Glomerular visceral epithelial cell (primary cell): ENCODE data around the gene EEFSEC.
A peak's percentile ranks its signal among the peaks of the same experiment; 100 is the strongest.

Experiments
- DNase-seq: peaks from one replicate; pipeline ENCODE4 v3.0.0-alpha.2; 2016; ENCODE audit errors: extremely low spot score

EEFSEC gene

DNA sequence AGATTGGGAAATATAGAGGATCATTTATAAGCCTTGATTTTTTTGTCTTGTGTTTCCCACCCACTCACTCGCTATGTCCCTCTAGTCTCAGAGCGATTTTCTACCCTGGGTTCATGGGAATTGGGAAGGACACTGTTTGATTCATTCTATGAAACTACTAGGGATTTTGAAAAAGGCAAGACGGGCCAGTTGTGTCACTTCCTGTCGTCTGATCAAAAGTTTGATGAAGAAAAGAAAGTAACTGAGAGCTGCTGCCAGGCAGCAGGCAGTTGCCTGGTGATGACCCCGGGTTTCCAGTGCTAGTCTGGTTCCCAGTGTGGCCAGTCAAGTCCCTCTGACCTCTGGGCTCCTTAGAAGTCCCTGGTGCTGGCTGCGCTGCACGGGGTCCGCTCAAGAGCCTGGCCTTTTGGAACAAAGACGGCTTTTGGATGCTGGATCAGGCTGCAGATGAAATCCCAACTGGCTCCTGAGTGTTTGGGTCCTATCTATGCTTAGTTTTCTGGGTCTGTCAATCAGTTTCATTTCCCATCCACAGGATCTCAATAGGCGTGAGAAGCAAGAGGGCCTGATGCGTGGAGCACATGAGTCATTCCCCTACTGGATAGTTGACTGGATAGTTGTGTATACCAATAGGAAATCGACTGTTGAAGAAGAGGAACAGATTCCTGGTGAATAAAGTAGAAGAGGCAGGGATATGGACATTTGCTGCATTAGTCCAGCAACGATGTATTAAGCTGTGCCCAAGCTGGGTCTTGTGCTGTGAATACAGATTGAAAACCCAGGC is 89.7 kb downstream of the EEFSEC start:
- DNase-seq: no peak

DNA sequence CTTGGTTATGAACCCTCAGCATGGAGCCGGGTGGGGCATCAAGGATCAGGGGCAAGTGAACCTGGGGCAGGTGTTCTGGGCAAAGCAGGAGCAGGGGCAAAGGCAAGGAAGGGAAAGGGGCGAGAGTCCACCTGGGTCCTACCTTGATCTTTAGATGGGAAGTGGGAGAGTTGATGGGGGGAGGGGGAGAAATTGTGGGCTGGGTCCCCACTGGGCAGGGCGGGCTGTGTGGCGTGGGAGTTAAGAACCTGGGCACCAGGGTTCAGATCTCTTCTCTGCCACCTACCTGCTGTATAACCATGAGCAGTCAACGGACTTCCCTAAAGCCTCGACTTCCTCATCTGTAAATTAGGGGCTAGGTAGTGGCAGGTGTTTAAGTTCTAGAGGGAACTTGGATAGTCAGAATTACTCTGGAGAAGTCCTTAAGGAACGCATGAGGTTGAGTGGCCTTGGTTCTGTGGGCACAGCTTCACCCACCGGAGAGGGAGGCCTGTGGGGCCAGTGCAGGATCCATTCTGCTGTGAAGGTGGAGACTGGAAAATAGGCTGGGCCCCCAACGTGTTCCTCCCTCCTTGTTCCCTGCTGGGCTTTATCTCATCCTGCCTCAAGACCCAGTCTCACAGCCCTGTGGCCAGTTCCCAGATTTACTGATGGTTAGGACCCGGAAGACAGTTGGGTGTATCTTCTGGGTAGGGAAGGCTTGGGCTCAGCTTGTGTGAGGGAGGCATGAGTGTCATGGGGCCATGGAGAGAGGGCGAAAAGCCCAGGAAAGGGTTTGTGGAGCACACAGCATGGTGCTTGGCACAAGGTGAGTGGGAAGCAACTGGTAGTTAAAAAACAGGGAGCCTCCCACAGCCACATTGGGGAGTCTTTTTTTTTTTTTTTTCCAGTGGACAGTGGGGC is 90.6 kb downstream of the EEFSEC start:
- no peak for DNase-seq

DNA sequence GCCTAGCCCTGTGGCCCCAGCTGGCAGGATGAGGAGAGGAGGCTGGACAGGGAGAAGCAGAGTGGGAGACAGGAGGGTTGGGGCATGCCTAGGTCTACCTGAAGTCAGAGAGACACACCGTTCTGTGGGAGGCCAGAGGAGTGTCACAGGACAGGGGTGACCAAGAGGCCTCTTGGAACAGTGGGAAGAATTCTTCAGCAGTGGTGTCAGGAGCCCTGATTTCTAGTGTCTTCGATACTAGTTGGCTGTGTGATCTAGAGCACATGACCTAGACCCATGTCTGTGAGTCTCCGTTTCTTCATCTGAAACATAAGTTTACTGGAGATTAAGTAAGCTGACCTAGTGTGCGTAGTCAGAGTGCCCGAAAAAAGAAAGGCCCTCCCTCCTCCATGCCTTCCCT is 92.2 kb downstream of the EEFSEC start:
- no peak for DNase-seq

DNA sequence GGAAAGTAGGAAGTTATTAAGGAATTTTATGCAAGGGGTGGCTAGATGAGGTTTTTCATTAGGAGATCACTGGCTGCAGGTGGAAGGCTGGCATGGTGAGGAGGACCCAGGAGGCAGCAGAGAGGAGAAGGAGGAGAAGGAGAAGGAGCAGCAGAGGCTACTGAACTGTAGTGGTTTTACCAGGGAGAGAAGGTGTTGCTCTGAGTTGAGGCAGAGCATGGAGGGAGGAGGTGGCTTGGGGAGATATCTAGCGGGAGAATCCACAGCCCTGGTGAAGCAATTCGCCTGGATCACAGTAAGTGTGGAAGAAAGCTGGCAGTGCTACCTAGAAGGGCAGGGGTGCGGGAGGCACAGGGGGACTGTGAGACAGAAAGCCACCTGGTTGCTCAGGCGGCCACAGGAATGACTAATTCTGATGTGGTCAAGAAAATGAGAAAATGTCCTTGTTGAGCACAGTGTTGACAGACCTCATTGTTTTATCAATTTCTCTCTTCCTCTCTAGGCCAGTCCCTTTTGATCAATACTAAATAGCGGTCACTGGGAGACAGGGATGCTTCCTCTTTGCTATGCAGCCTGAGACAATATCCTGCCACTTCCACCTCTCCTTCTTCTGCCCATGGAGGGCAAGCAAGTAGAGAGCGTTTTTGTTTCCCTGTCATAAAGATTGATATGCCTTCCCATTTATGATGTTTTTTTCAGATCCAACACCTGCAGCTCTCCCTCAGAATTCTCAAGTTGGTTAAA is 94.6 kb downstream of the EEFSEC start:
- DNase-seq: no peak

DNA sequence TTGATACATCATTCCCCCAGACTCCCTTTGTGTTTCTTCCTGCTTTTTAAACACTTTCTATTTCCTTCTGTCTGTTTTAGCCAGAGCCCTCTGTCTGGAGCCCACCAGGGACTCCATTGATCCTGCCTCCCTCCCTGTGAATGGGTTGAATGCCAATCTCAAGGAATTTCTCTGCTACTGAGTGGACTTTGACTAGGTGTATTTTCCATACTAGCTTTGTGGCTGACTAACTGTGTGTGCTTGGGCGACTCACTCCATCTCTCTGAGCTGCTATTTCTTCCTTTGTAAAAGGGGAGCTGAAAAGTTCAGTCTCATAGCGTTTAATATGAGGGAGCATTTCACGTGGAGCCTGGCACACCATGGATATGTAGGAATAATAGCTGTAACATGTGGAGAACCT is 98.8 kb downstream of the EEFSEC start:
- no peak for DNase-seq

- no peak for DNase-seq
Observed at GRCh38 chr3:128253150-128253549, 99.9 kb downstream of the EEFSEC start.

- no peak for DNase-seq
Observed at GRCh38 chr3:128254066-128254590, 100.8 kb downstream of the EEFSEC start.

DNA sequence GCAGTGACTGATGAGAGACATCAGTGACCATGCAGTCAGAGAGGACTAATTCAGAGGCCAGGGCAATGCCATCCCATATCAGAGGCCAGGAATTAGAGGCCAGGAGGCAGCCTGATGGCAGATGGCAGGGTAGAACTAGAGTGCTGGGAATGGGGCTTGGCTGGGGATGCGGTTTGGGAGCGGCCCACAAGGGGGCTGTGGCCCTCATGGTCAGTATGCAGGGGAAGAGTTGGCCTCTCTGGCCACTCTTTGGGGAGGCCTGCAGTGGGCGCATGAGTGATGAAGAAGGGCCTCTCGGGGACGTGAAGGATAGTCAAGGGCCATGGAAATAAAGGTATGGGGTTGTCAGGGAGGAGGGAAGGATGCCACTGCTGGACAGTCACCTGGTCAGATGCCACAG is 101.7 kb downstream of the EEFSEC start:
- DNase-seq: no peak

GRCh38 chr3:128256131-128256530 is 102.8 kb downstream of the EEFSEC start:
- no peak for DNase-seq

- no peak for DNase-seq
Observed at GRCh38 chr3:128257632-128258031, 104.4 kb downstream of the EEFSEC start.

DNA sequence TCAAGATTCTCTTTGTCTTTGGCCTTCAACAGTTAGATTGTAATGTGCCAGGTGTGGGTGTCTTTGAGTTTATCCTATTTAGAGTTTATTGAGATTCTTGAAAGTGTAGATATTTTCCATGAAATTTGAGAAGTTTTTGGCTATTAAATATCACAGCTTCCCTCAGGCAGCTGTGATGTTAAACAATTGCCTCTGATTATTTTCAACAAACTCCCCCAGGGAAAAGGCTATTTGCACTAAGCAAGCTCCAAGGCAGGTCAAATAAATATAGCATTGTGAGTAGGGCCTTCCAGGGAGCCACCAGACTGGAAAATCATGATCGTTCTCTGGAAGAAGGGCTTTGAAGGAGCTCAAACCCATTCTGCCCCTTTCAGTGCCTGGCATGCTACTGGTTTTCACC is 107.0 kb downstream of the EEFSEC start:
- no peak for DNase-seq

DNA sequence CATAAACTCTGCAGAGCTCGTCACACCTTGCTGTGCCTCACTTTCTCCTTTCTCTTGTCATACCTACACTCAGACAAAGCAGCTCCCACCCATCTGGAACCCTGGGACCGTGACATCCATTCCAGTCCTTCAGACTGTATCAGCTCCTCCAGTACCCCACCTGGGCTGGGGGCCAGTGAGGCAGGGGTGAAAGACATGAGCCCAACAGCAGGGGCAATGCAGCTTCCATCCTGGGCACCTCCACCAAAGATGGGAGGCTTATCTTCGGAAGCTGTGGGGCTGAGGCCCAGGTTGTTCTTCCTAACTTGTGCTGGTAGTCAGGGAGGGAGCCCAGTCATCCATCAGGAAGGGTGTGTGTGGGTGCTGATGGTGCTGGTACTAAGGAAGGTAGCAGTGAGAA is 109.2 kb downstream of the EEFSEC start:
- DNase-seq: no peak

GRCh38 chr3:128263118-128263517 is 109.8 kb downstream of the EEFSEC start:
- no peak for DNase-seq

- DNase-seq: no peak
Observed at GRCh38 chr3:128263946-128264345, 110.7 kb downstream of the EEFSEC start.

DNA sequence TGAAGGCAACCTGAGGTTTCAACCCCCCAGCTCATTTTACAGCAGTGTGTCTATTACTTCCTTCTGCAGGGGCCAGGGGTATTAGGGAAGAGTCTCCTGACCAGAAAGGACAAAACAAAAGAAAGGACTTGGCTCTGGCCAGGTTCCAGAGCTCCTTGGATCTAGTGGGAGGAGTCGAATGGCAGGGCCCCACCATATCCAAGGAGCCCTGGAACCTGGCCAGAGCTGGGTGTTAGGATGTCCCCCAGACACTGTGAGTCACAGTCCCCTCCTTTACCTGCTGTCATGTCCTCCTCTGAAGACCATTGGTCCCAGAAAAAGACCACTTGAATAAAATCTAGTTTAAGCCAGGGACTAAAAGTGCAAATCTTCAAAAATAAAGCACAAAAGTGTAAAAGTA is 113.2 kb downstream of the EEFSEC start:
- DNase-seq: peak; percentile 55

DNA sequence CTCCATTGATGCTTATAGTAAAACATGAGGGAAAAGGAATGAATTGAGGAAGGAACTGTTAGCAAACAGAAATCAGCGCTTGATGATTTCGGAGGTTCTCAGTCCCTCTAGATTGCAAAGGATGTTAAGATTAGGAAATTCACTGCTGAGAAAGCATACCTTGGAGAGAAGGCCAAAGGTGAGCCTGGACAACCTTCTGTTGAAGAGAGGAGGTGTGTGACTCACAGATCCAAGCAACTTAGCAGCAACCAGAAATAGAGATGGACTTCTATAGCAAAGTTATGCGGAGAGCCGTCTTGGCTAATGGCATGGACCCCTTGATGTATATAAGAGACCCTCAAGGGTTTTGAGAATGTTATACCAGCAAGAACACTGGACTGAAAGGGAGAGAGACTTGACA is 114.3 kb downstream of the EEFSEC start:
- no peak for DNase-seq

DNA sequence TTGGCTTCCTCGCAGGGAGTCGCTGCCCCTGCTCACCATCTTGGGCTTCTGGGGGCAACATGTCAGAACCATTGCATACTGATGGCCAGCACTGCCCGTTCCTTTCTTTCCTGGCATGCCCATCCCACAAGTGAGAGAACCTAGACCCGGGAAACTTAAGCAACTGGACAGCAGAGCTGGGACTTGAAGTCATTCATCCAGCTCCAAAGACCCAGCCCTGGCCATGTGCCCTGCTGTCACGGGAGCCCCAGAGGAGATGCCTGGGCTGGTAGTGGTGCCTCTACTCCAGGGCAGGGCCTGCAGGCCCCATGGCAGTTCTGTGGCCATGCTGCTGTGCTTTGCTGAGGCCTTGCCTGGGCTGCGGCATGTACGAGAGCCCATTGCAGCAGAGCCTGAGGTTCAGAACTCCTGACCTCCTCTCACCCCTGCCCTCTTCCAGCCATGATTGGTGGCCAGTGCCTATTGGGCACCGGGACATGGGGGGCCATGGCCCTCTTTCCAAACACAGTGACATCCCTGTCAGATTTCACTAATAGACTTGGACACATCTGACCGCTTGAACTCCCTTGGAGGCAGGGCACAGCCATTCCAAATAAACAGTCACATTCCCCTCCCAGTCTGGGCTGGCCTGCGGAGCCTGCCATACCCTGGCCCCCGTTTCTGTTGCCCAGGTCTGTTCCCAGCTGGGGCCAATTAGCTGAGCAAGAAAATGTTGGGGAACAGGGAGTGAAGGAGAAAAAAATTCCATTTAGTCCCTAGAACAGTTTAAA is 115.9 kb downstream of the EEFSEC start:
- no peak for DNase-seq

DNA sequence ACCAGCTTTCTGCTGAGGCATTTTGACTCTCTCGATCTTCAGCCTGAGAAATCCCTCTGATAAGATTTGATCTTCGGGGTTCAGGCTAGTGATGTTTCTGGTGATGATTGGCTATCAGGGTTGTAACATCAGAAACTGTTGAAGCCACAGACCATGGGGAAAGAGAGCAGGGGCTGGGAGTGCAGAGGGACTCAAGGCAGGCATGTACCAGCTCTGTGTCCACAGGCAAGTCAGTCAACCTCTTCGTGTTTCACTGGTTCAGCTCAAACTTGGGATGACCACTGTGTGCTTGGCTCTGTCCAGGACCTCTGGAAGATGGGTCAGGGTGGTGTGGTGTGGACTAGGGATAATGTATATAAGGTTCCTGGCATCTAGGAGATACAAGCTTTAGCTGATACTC is 116.5 kb downstream of the EEFSEC start:
- no peak for DNase-seq

DNA sequence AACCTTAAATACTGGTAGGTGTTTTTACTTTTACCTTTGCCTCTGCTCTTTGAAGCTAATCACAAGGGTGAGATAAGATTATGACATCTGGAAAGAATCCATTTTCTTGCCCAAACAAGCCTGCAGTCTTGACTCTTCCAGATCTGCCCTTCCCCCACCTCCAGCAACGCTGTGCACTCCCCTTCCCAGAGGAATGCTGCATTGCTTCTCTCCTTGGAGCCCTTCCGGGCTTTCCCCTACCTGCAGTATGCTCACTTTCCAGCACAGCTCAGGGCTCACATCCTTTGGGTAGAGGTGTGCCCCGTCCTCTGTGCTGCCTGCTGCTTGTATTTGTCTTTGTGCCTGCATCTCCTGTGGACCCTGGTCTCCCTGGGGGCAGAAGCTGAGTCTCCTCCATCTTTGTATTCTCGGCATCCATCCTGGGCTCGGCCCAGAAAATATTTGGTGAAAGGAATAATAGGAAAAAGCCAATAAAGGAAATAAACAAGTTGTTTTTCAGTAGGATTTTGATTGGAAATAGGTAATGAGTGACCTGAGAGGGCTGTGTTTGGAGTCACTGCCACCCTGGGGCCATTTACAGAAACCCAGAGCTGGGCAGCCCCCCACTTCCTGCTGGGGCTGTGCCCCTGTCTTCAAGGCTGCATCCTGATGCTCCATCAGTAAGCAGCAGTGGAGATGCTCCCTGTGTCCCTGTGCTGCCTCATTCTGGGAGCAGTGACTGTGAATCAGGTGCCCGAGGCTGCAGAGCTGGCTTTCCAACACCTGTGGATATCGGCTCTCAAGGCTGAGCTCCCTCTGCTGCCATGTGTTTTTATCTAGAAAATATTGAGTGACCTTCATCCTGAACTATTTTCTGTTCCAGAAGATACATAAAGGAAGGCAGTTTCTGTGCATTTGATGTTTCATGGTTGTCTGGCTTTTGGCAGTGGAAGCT is 117.5 kb downstream of the EEFSEC start:
- DNase-seq: no peak
